GM23338 (cell line): ENCODE measurements around the gene POU2F3. TPM values are rescaled to one million over a fixed set of nuclear protein-coding genes. Genes with fewer than 3 reads are reported as not detected.

Experiments
- ATAC-seq: fragments of 200-7000 bp; cut with Tn5 transposase; 3 replicates; pipeline ENCODE4 v1.9.1; 2020
- DNase-seq: peaks from one replicate; pipeline ENCODE4 v3.0.0-alpha.2; 2015; ENCODE audit warnings: low spot score
- H2AFZ ChIP-seq: fragments of 200-600 bp; sonication (generic); 2 replicates; pipeline ENCODE4 v1.8.0; 2016; ENCODE audit warnings: antibody characterized with exemption, mild to moderate bottlenecking, moderate library complexity
- H3F3A ChIP-seq: fragments of 200-600 bp; sonication (generic); replicated peaks from 2 replicates; pipeline ENCODE4 v1.8.0; 2017; ENCODE audit warnings: antibody characterized with exemption, mixed run types, low read depth
- H3K27ac ChIP-seq: fragments of 200-600 bp; sonication (generic); 2 replicates; pipeline ENCODE4 v1.6.1; 2016; ENCODE audit warnings: low read depth
- H3K27me3 ChIP-seq: fragments of 200-600 bp; sonication (generic); 2 replicates; pipeline ENCODE4 v1.8.0; 2016; ENCODE audit warnings: mild to moderate bottlenecking, mixed run types, moderate library complexity; ENCODE audit not compliant: insufficient read depth
- H3K36me3 ChIP-seq: fragments of 200-600 bp; sonication (generic); 2 replicates; pipeline ENCODE4 v1.8.0; 2016; ENCODE audit warnings: mild to moderate bottlenecking; ENCODE audit not compliant: insufficient read depth
- H3K4me1 ChIP-seq: fragments of 200-600 bp; sonication (generic); 2 replicates; pipeline ENCODE4 v1.8.0; 2016; ENCODE audit warnings: mild to moderate bottlenecking, moderate library complexity; ENCODE audit not compliant: insufficient read depth
- H3K4me2 ChIP-seq: fragments of 200-600 bp; sonication (generic); 2 replicates; pipeline ENCODE4 v1.7.1; 2017; ENCODE audit warnings: mixed run types
- H3K4me3 ChIP-seq: fragments of 200-600 bp; sonication (generic); 2 replicates; pipeline ENCODE4 v1.6.1; 2016; ENCODE audit warnings: mixed run types
- H3K79me2 ChIP-seq: fragments of 200-600 bp; sonication (generic); replicated peaks from 2 replicates; pipeline ENCODE4 v1.8.0; 2017; ENCODE audit warnings: mild to moderate bottlenecking; ENCODE audit not compliant: insufficient read depth
- H3K9me2 ChIP-seq: fragments of 200-600 bp; sonication (generic); 2 replicates; pipeline ENCODE4 v1.8.0; 2017; ENCODE audit not compliant: insufficient read depth
- H4K20me1 ChIP-seq: fragments of 200-600 bp; sonication (generic); replicated peaks from 2 replicates; pipeline ENCODE4 v1.8.0; 2017; ENCODE audit warnings: mild to moderate bottlenecking; ENCODE audit not compliant: insufficient read depth
- H3K27ac Mint-ChIP-seq: 2 replicates; pipeline ENCODE4 v1.8.0; 2020; ENCODE audit warnings: inconsistent platforms, mild to moderate bottlenecking, moderate library complexity, mixed read lengths
- H3K27me3 Mint-ChIP-seq: 3 replicates; pipeline ENCODE4 v1.8.0; 2022; ENCODE audit warnings: low read depth, mild to moderate bottlenecking, moderate library complexity, mixed read lengths, inconsistent platforms; ENCODE audit not compliant: insufficient read depth, poor library complexity
- H3K36me3 Mint-ChIP-seq: 3 replicates; pipeline ENCODE4 v1.8.0; 2021; ENCODE audit warnings: low read depth, mild to moderate bottlenecking, inconsistent platforms, moderate library complexity, mixed read lengths
- H3K4me1 Mint-ChIP-seq: 3 replicates; pipeline ENCODE4 v1.8.0; 2020; ENCODE audit warnings: mild to moderate bottlenecking, inconsistent platforms, mixed read lengths
- H3K4me3 Mint-ChIP-seq: 3 replicates; pipeline ENCODE4 v1.8.0; 2021; ENCODE audit warnings: moderate library complexity, mild to moderate bottlenecking, inconsistent platforms, mixed read lengths
- H3K9me3 Mint-ChIP-seq: 3 replicates; pipeline ENCODE4 v1.8.0; 2020; ENCODE audit warnings: moderate library complexity, mild to moderate bottlenecking, inconsistent platforms, mixed read lengths
- CREB1 ChIP-seq: fragments of 250-450 bp; sonication (Bioruptor Pico); IDR thresholded peaks from 2 replicates; pipeline ENCODE4 v1.5.0; 2020; ENCODE audit warnings: low read depth, mild to moderate bottlenecking, moderate library complexity
- CTCF ChIP-seq, 2 experiments: fragments of 200-600 bp in 1 of 2; sonication (generic) in 1 of 2; conservative IDR thresholded peaks; 2 replicates each; pipeline versions ENCODE4 v1.5.1 to v1.6.1; 2016 to 2017; ENCODE audit warnings: antibody characterized with exemption in 2 of 2, low read depth in 2 of 2, mild to moderate bottlenecking in 2 of 2, moderate library complexity in 1 of 2
- ETS1 ChIP-seq: IDR thresholded peaks from 2 replicates; pipeline ENCODE4 v1.6.1; 2016; ENCODE audit warnings: antibody characterized with exemption
- EZH2 ChIP-seq: fragments of 200-600 bp; sonication (generic); IDR thresholded peaks from one replicate; pipeline ENCODE4 v1.8.0; 2017; ENCODE audit warnings: antibody characterized with exemption, mild to moderate bottlenecking, low read depth; ENCODE audit not compliant: unreplicated experiment
- EZH2phosphoT487 ChIP-seq: fragments of 200-600 bp; sonication (generic); IDR thresholded peaks from one replicate; pipeline ENCODE4 v1.8.1; 2018; ENCODE audit warnings: antibody characterized with exemption; ENCODE audit not compliant: unreplicated experiment
- JUNB ChIP-seq: IDR thresholded peaks from one replicate; pipeline ENCODE4 v1.6.1; 2016; ENCODE audit warnings: antibody characterized with exemption; ENCODE audit not compliant: unreplicated experiment
- NANOG ChIP-seq: IDR thresholded peaks from 2 replicates; pipeline ENCODE4 v1.6.1; 2016; ENCODE audit warnings: antibody characterized with exemption, borderline replicate concordance
- POLR2AphosphoS5 ChIP-seq: IDR thresholded peaks from 2 replicates; pipeline ENCODE4 v1.6.1; 2016; ENCODE audit warnings: antibody characterized with exemption, low read depth
- REST ChIP-seq: IDR thresholded peaks from one replicate; pipeline ENCODE4 v1.6.1; 2018; ENCODE audit warnings: antibody characterized with exemption; ENCODE audit not compliant: unreplicated experiment
- STAT1 ChIP-seq: IDR thresholded peaks from one replicate; pipeline ENCODE4 v1.6.1; 2016; ENCODE audit warnings: antibody characterized with exemption; ENCODE audit not compliant: unreplicated experiment
- ZNF114 ChIP-seq: fragments of 250-450 bp; sonication (Bioruptor Pico); IDR thresholded peaks from 2 replicates; pipeline ENCODE4 v1.5.0; 2020; ENCODE audit warnings: mild to moderate bottlenecking, moderate library complexity
- ZNF331 ChIP-seq: fragments of 250-450 bp; sonication (Bioruptor Pico); IDR thresholded peaks from 2 replicates; pipeline ENCODE4 v1.5.0; 2020; ENCODE audit warnings: low read depth, mild to moderate bottlenecking, moderate library complexity
- polyA plus RNA-seq: library from polyadenylated mRNA; unstranded; fragments of >200 nt; fragmentation: Nextera tagmentation; extraction: Ambion mirVana; gene quantifications from 2 replicates; pipeline ENCODE4 v1.2.1, GENCODE V29; 2016
- total RNA-seq: library from RNA; depleted of rRNA; stranded (reverse); fragments of >200 nt; shearing (Covaris generic); gene quantifications from 2 replicates; pipeline ENCODE4 v1.2.3, GENCODE V29; 2014
- TF ChIP-seq, protein P1 (sequence below): fragments of 250-450 bp; sonication (Bioruptor Pico); IDR thresholded peaks from 2 replicates; pipeline ENCODE4 v1.5.0; 2020; ENCODE audit warnings: mild to moderate bottlenecking, moderate library complexity

The POU2F3 gene
- total and polyA plus RNA-seq, 2 experiments from 2014 or later, result 0.45 to 0.79 TPM

DNA sequence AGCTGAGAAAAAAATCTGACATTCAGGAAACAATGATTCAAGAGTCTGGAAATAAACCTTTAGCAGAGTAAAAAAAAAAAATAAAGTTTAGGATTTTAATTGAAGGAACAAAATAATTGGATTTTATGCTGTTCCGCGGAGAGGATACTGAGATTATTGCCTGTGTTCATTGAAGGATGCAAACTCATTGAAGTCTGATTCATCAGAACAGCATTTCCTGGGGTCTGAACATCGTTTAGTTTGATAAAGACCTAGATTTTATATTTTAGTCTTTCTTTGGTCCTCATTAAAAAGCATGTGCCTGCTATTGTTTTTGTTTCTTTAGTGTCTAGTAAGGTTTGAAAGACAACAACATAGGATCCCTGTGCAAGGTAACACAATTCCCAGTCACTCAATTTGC lies 89.6 kb downstream of the POU2F3 start:
- Mint-ChIP-seq H3K27ac (no peak overlapping the region), H3K36me3 (peaks cover 8% of the 10 kb centered on the region; the same call in 2 of the 3 replicates), H3K9me3 (no peaks in the 10 kb centered on the region), H3K4me3 (no peak overlapping the region), H3K27me3 (peaks cover 5% of the 10 kb centered on the region), H3K4me1 (peaks cover 11% of the 10 kb centered on the region)
- DNase-seq (no peak), ATAC-seq (no peak)
- no peak overlapping the region for H2AFZ ChIP-seq
- TF ChIP-seq STAT1 (no peak), EZH2 (no peak), ETS1 (no peak), JUNB (no peak), CTCF (conservative IDR thresholded peaks at IDR 0.05; ENCODE audit: low read depth in 2 of 2) (no peak), ZNF331 (no peak), EZH2phosphoT487 (no peak), CREB1 (no peak), NANOG (no peak), REST (no peak), POLR2AphosphoS5 (no peak), ZNF114 (no peak)
- TF ChIP-seq, protein P1, sequence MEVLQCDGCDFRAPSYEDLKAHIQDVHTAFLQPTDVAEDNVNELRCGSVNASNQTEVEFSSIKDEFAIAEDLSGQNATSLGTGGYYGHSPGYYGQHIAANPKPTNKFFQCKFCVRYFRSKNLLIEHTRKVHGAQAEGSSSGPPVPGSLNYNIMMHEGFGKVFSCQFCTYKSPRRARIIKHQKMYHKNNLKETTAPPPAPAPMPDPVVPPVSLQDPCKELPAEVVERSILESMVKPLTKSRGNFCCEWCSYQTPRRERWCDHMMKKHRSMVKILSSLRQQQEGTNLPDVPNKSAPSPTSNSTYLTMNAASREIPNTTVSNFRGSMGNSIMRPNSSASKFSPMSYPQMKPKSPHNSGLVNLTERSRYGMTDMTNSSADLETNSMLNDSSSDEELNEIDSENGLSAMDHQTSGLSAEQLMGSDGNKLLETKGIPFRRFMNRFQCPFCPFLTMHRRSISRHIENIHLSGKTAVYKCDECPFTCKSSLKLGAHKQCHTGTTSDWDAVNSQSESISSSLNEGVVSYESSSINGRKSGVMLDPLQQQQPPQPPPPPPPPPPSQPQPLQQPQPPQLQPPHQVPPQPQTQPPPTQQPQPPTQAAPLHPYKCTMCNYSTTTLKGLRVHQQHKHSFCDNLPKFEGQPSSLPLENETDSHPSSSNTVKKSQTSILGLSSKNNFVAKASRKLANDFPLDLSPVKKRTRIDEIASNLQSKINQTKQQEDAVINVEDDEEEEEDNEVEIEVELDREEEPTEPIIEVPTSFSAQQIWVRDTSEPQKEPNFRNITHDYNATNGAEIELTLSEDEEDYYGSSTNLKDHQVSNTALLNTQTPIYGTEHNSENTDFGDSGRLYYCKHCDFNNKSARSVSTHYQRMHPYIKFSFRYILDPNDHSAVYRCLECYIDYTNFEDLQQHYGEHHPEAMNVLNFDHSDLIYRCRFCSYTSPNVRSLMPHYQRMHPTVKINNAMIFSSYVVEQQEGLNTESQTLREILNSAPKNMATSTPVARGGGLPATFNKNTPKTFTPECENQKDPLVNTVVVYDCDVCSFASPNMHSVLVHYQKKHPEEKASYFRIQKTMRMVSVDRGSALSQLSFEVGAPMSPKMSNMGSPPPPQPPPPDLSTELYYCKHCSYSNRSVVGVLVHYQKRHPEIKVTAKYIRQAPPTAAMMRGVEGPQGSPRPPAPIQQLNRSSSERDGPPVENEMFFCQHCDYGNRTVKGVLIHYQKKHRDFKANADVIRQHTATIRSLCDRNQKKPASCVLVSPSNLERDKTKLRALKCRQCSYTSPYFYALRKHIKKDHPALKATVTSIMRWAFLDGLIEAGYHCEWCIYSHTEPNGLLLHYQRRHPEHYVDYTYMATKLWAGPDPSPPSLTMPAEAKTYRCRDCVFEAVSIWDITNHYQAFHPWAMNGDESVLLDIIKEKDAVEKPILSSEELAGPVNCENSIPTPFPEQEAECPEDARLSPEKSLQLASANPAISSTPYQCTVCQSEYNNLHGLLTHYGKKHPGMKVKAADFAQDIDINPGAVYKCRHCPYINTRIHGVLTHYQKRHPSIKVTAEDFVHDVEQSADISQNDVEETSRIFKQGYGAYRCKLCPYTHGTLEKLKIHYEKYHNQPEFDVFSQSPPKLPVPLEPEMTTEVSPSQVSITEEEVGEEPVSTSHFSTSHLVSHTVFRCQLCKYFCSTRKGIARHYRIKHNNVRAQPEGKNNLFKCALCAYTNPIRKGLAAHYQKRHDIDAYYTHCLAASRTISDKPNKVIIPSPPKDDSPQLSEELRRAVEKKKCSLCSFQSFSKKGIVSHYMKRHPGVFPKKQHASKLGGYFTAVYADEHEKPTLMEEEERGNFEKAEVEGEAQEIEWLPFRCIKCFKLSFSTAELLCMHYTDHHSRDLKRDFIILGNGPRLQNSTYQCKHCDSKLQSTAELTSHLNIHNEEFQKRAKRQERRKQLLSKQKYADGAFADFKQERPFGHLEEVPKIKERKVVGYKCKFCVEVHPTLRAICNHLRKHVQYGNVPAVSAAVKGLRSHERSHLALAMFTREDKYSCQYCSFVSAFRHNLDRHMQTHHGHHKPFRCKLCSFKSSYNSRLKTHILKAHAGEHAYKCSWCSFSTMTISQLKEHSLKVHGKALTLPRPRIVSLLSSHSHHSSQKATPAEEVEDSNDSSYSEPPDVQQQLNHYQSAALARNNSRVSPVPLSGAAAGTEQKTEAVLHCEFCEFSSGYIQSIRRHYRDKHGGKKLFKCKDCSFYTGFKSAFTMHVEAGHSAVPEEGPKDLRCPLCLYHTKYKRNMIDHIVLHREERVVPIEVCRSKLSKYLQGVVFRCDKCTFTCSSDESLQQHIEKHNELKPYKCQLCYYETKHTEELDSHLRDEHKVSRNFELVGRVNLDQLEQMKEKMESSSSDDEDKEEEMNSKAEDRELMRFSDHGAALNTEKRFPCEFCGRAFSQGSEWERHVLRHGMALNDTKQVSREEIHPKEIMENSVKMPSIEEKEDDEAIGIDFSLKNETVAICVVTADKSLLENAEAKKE (CRISPR knock-in tag), result no peak
- H3K79me2 ChIP-seq, result peaks cover 7% of the 10 kb centered on the region; the same call in 1 of the 2 replicates
- peaks cover 7% of the 10 kb centered on the region for H3K4me1 ChIP-seq
- H3K4me3 ChIP-seq, result no peak overlapping the region
- no peaks in the 10 kb centered on the region for H3K9me2 ChIP-seq
- H4K20me1 ChIP-seq, result peaks cover 3% of the 10 kb centered on the region; the same call in 1 of the 2 replicates
- peaks cover 10% of the 10 kb centered on the region; the same call in 1 of the 2 replicates for H3F3A ChIP-seq
- H3K27me3 ChIP-seq, result peaks cover 13% of the 10 kb centered on the region; the same call in 1 of the 2 replicates
- no peak overlapping the region for H3K4me2 ChIP-seq
- H3K27ac ChIP-seq, result no peak overlapping the region
- no peaks in the 10 kb centered on the region for H3K36me3 ChIP-seq
